H9 (cell line): Measurements from ENCODE around the gene TCF4. TPM values are rescaled to one million over a fixed set of nuclear protein-coding genes. Genes with fewer than 3 reads are reported as not detected.

Source experiments
- DNase-seq: peaks from one replicate; pipeline ENCODE4 v3.0.0-alpha.2; 2017
- H2AFZ ChIP-seq: one replicate; pipeline ENCODE4 v1.6.1; 2013; ENCODE audit warnings: mild to moderate bottlenecking, low read length, control low read depth, moderate library complexity
- H2AK5ac ChIP-seq: 2 replicates; pipeline ENCODE4 v1.6.1; 2013; ENCODE audit warnings: low read length, control low read depth, mixed read lengths; ENCODE audit not compliant: insufficient read length
- H2BK120ac ChIP-seq: one replicate; pipeline ENCODE4 v1.6.1; 2013; ENCODE audit warnings: low read depth, mild to moderate bottlenecking, low read length, control low read depth, inconsistent platforms; ENCODE audit not compliant: poor library complexity, severe bottlenecking
- H2BK12ac ChIP-seq: 2 replicates; pipeline ENCODE4 v1.6.1; 2013; ENCODE audit warnings: low read length, control low read depth, mixed read lengths, low read depth; ENCODE audit not compliant: insufficient read length
- H2BK15ac ChIP-seq: 2 replicates; pipeline ENCODE4 v1.6.1; 2013; ENCODE audit warnings: low read depth, low read length, control low read depth
- H2BK20ac ChIP-seq: one replicate; pipeline ENCODE4 v1.6.1; 2013; ENCODE audit warnings: low read depth, mild to moderate bottlenecking, low read length, control low read depth, inconsistent platforms; ENCODE audit not compliant: poor library complexity, severe bottlenecking
- H2BK5ac ChIP-seq: 2 replicates; pipeline ENCODE4 v1.6.1; 2013; ENCODE audit warnings: low read length, control low read depth, mixed read lengths; ENCODE audit not compliant: insufficient read length
- H3K14ac ChIP-seq: 2 replicates; pipeline ENCODE4 v1.6.1; 2013; ENCODE audit warnings: low read length, control low read depth; ENCODE audit not compliant: insufficient read depth
- H3K18ac ChIP-seq: 2 replicates; pipeline ENCODE4 v1.6.1; 2013; ENCODE audit warnings: low read depth, mild to moderate bottlenecking, mixed read lengths, low read length, control low read depth; ENCODE audit not compliant: insufficient read length
- H3K23ac ChIP-seq: 2 replicates; pipeline ENCODE4 v1.6.1; 2013; ENCODE audit warnings: low read length, control low read depth, mixed read lengths, low read depth; ENCODE audit not compliant: insufficient read length
- H3K23me2 ChIP-seq: 2 replicates; pipeline ENCODE4 v1.6.1; 2013; ENCODE audit warnings: low read depth, mild to moderate bottlenecking, mixed read lengths, low read length, control low read depth; ENCODE audit not compliant: insufficient read length, poor library complexity, severe bottlenecking
- H3K27ac ChIP-seq: 2 replicates; pipeline ENCODE4 v1.5.1; 2013; ENCODE audit warnings: low read length, control low read depth, mixed read lengths, low read depth; ENCODE audit not compliant: insufficient read length
- H3K27me3 ChIP-seq: 2 replicates; pipeline ENCODE4 v1.6.1; 2013; ENCODE audit warnings: low read length, control low read depth, inconsistent platforms; ENCODE audit not compliant: insufficient read depth
- H3K4ac ChIP-seq: 2 replicates; pipeline ENCODE4 v1.6.1; 2013; ENCODE audit warnings: low read depth, mild to moderate bottlenecking, control low read depth, inconsistent platforms, low read length, moderate library complexity
- H3K4me1 ChIP-seq: 2 replicates; pipeline ENCODE4 v1.6.1; 2013; ENCODE audit warnings: low read length, control low read depth, inconsistent platforms; ENCODE audit not compliant: insufficient read depth
- H3K4me2 ChIP-seq: 2 replicates; pipeline ENCODE4 v1.6.1; 2013; ENCODE audit warnings: low read length, control low read depth, mixed read lengths; ENCODE audit not compliant: insufficient read length, insufficient read depth
- H3K56ac ChIP-seq: 2 replicates; pipeline ENCODE4 v1.6.1; 2013; ENCODE audit warnings: low read depth, mild to moderate bottlenecking, mixed read lengths, low read length, control low read depth; ENCODE audit not compliant: insufficient read length
- H3K79me1 ChIP-seq: 2 replicates; pipeline ENCODE4 v1.6.1; 2013; ENCODE audit warnings: low read depth, mild to moderate bottlenecking, moderate library complexity, low read length, control low read depth, inconsistent platforms; ENCODE audit not compliant: insufficient read depth, poor library complexity, severe bottlenecking
- H3K79me2 ChIP-seq: 2 replicates; pipeline ENCODE4 v1.6.1; 2013; ENCODE audit warnings: low read length, control low read depth, inconsistent platforms; ENCODE audit not compliant: insufficient read depth
- H3K9ac ChIP-seq: 2 replicates; pipeline ENCODE4 v1.6.1; 2013; ENCODE audit warnings: low read length, control low read depth, mixed read lengths; ENCODE audit not compliant: insufficient read length; ENCODE audit errors: extremely low read depth
- H3K9me3 ChIP-seq: one replicate; pipeline ENCODE4 v1.6.1; 2013; ENCODE audit warnings: low read depth, low read length, inconsistent platforms; ENCODE audit not compliant: control insufficient read depth
- H3T11ph ChIP-seq: one replicate; pipeline ENCODE4 v1.6.1; 2013; ENCODE audit warnings: mild to moderate bottlenecking, low read length, control low read depth, inconsistent platforms
- H4K20me1 ChIP-seq: one replicate; pipeline ENCODE4 v1.6.1; 2013; ENCODE audit not compliant: control insufficient read depth, insufficient read length, insufficient read depth
- H4K5ac ChIP-seq: 2 replicates; pipeline ENCODE4 v1.6.1; 2013; ENCODE audit warnings: low read depth, mild to moderate bottlenecking, mixed read lengths, low read length, control low read depth; ENCODE audit not compliant: insufficient read length
- H4K8ac ChIP-seq: replicated peaks from 2 replicates; pipeline ENCODE4 v1.6.1; 2013; ENCODE audit warnings: low read length, control low read depth, mixed read lengths, low read depth; ENCODE audit not compliant: insufficient read length
- H4K91ac ChIP-seq: 2 replicates; pipeline ENCODE4 v1.6.1; 2013; ENCODE audit warnings: low read depth, mild to moderate bottlenecking, moderate library complexity, mixed read lengths, low read length, control low read depth; ENCODE audit not compliant: insufficient read length
- H3K27ac Mint-ChIP-seq, 3 experiments: 2 replicates in 2 of 3; 3 replicates in 1 of 3; pipeline ENCODE4 v1.8.0; 2020 to 2021; ENCODE audit warnings: mixed read lengths in 3 of 3, mild to moderate bottlenecking in 1 of 3, moderate library complexity in 1 of 3
- H3K27me3 Mint-ChIP-seq: 2 replicates; pipeline ENCODE4 v1.8.0; 2021; ENCODE audit warnings: low read depth, mild to moderate bottlenecking, moderate library complexity, mixed read lengths
- H3K36me3 Mint-ChIP-seq, 3 experiments: 2 replicates in 2 of 3; 3 replicates in 1 of 3; pipeline ENCODE4 v1.8.0; 2020 to 2021; ENCODE audit warnings: low read depth in 3 of 3, mixed read lengths in 3 of 3; ENCODE audit not compliant: insufficient read depth in 1 of 3
- H3K4me1 Mint-ChIP-seq, 2 experiments: 2 replicates each; pipeline ENCODE4 v1.8.0; 2020; ENCODE audit warnings: mixed read lengths in 2 of 2
- H3K4me3 Mint-ChIP-seq, 2 experiments: 2 replicates in 1 of 2; 3 replicates in 1 of 2; pipeline ENCODE4 v1.8.0; 2020 to 2021; ENCODE audit warnings: mild to moderate bottlenecking in 2 of 2, mixed read lengths in 2 of 2, moderate library complexity in 1 of 2
- H3K9me3 Mint-ChIP-seq, 2 experiments: 2 replicates in 1 of 2; 3 replicates in 1 of 2; pipeline ENCODE4 v1.8.0; 2020; ENCODE audit warnings: mild to moderate bottlenecking in 2 of 2, mixed read lengths in 2 of 2, moderate library complexity in 1 of 2
- CTCF ChIP-seq: fragments of 200-600 bp; sonication (generic); conservative IDR thresholded peaks from 3 replicates; pipeline ENCODE4 v1.8.0; 2021; ENCODE audit warnings: antibody characterized with exemption, mild to moderate bottlenecking
- WGBS: extraction: QIAGEN DNeasy Blood & Tissue Kit; methylation state at CpG from one replicate; pipeline ENCODE4 v1.1.7; 2013; ENCODE audit warnings: missing lambda C conversion rate, low lambda C conversion rate, mixed read lengths; ENCODE audit not compliant: insufficient read length; ENCODE audit errors: extremely low coverage; 5-methylcytosine and 5-hydroxymethylcytosine counted together
- total RNA-seq: library from RNA; stranded (reverse); gene quantifications from 2 replicates; pipeline ENCODE4 v1.2.1, GENCODE V29; 2021

The TCF4 gene
- total RNA-seq, 1 experiment from 2014 or later: 99.4 TPM

GRCh38 chr18:55477499-55477859 is 110.5 kb downstream of the TCF4 start:
- H3K9ac ChIP-seq: no peak overlapping the region
- H2BK15ac ChIP-seq: no peak overlapping the region
- H3K4me2 ChIP-seq: no peak overlapping the region
- no peak overlapping the region for H2BK120ac ChIP-seq
- H4K20me1 ChIP-seq: no peaks in the 10 kb centered on the region
- H3K14ac ChIP-seq: no peak overlapping the region
- H3K4ac ChIP-seq: no peak overlapping the region
- no peak overlapping the region for H2BK20ac ChIP-seq
- H3K27ac ChIP-seq: no peak overlapping the region
- peaks cover 31% of the 10 kb centered on the region in 2 experiments for H3K4me1 Mint-ChIP-seq
- H3K56ac ChIP-seq: no peak overlapping the region
- no peak overlapping the region for H4K5ac ChIP-seq
- no peaks in the 10 kb centered on the region for H3K27me3 Mint-ChIP-seq
- peaks cover 13% of the 10 kb centered on the region for H3K4me1 ChIP-seq
- no peaks in the 10 kb centered on the region for H3K9me3 ChIP-seq
- no peak overlapping the region for H2AFZ ChIP-seq
- DNase-seq: no peak
- no peak overlapping the region for H3K18ac ChIP-seq
- H2BK12ac ChIP-seq: no peak overlapping the region
- peaks cover under 1 to 6% (median 5%) of the 10 kb centered on the region in 3 experiments; a peak in 4 of 7 replicates for H3K36me3 Mint-ChIP-seq
- H3K79me1 ChIP-seq: peaks cover 4% of the 10 kb centered on the region
- no CpG with 5 or more reads among the region's 4 CpGs for WGBS
- peak overlapping the region in 2 of 3 experiments; percentile 29 to 60; a peak in 3 of 7 replicates for H3K27ac Mint-ChIP-seq
- no peak overlapping the region for H2AK5ac ChIP-seq
- H3T11ph ChIP-seq: no peak overlapping the region
- no peaks in the 10 kb centered on the region for H3K9me3 Mint-ChIP-seq
- no peak overlapping the region for H3K23ac ChIP-seq
- no peaks in the 10 kb centered on the region for H3K27me3 ChIP-seq
- H4K8ac ChIP-seq: no peak overlapping the region
- H4K91ac ChIP-seq: no peak overlapping the region
- no peak overlapping the region for H2BK5ac ChIP-seq
- TF ChIP-seq CTCF: peak; percentile 25; the same call in 2 of the 3 replicates
- H3K79me2 ChIP-seq: peaks cover 5% of the 10 kb centered on the region; the same call in 1 of the 2 replicates
- no peaks in the 10 kb centered on the region for H3K23me2 ChIP-seq
- no peak overlapping the region for H3K4me3 Mint-ChIP-seq
